ENCODE results near the gene ZNF205.
"Not testable (repeated sequence)": the region's sequence is repeated elsewhere in the genome, so short reads cannot be mapped to it uniquely, and the experiment has no call there.

DNA sequence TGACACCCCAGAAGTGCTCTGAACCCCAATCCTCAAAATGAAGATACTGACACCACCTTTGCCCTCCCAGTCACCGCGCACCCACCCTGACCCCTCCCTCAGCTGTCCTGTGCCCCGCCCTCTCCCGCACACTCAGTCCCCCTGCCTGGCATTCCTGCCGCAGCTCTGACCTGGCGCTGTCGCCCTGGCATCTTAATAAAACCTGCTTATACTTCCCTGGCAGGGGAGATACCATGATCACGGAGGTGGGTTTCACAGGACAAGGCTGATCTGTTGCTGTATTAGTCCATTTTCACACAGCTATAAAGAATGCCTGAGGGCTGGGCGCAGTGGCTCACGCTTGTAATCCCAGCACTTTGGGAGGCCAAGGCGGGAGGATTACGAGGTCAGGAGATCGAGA, 30.4 kb upstream of the ZNF205 start:
- not testable (repeated sequence) for TF ChIP-seq CTCF (IDR thresholded peaks at IDR 0.05); ZFX (IDR thresholded peaks at IDR 0.05; ENCODE audit: borderline replicate concordance)

Data from 22Rv1 (cell line).